Measurements from ENCODE around the gene YIPF6. TPM values are rescaled to one million over a fixed set of nuclear protein-coding genes. Genes with fewer than 3 reads are reported as not detected.
"Not testable (repeated sequence)": the region's sequence is repeated elsewhere in the genome, so short reads cannot be mapped to it uniquely, and the experiment has no call there.

YIPF6 gene
- total and polyA plus RNA-seq, 2 donors from 2014 or later: 16.2 to 41.6 TPM

DNA sequence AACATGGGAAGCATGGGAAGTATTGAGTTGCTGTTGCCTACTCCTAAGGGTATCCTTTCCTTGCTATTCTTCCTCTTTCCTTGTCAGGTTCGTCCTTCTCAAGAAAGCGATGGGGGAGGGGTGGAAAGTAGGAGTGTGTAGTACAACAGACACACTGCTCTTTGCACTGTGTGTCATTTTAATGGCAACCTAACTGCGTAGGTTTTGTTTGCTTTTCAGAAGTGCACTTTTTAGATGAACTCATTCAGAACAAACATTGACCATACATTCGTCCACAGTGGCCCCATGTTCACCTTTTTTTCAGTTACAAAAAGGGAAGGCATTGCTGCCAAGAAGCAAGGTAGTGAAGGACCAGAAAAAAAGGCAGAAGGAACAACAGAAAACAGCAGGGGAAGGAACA lies 10.2 kb upstream of the YIPF6 start:
- FAIRE-seq (no peak), DNase-seq (no peak)
- Histone ChIP-seq H3K9ac (ENCODE audit: low read length in 3 of 3) (no peak overlapping the region), H3K27ac (ENCODE audit: low read depth in 2 of 2, low read length in 2 of 2) (no peak overlapping the region), H3K9me3 (ENCODE audit: control insufficient read depth in 2 of 3, insufficient read depth in 1 of 3, low read length in 3 of 3) (no peaks in the 10 kb centered on the region), H3K4me1 (ENCODE audit: control insufficient read depth in 2 of 3, insufficient read depth in 2 of 3, low read depth in 1 of 3, low read length in 3 of 3) (no peaks in the 10 kb centered on the region), H3K4me3 (ENCODE audit: low read length in 3 of 3) (no peak overlapping the region), H3K36me3 (ENCODE audit: control insufficient read depth in 2 of 3, insufficient read depth in 3 of 3, low read length in 3 of 3) (no peaks in the 10 kb centered on the region), H3K27me3 (ENCODE audit: control insufficient read depth, insufficient read depth, low read length) (no peaks in the 10 kb centered on the region)
- intact Hi-C loops (cut with DNase I): no loop called here
- TF ChIP-seq, protein P1, sequence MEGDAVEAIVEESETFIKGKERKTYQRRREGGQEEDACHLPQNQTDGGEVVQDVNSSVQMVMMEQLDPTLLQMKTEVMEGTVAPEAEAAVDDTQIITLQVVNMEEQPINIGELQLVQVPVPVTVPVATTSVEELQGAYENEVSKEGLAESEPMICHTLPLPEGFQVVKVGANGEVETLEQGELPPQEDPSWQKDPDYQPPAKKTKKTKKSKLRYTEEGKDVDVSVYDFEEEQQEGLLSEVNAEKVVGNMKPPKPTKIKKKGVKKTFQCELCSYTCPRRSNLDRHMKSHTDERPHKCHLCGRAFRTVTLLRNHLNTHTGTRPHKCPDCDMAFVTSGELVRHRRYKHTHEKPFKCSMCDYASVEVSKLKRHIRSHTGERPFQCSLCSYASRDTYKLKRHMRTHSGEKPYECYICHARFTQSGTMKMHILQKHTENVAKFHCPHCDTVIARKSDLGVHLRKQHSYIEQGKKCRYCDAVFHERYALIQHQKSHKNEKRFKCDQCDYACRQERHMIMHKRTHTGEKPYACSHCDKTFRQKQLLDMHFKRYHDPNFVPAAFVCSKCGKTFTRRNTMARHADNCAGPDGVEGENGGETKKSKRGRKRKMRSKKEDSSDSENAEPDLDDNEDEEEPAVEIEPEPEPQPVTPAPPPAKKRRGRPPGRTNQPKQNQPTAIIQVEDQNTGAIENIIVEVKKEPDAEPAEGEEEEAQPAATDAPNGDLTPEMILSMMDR (IDR thresholded peaks at IDR 0.05; ENCODE audit: borderline replicate concordance, extremely low read depth, insufficient read depth): no peak

DNA sequence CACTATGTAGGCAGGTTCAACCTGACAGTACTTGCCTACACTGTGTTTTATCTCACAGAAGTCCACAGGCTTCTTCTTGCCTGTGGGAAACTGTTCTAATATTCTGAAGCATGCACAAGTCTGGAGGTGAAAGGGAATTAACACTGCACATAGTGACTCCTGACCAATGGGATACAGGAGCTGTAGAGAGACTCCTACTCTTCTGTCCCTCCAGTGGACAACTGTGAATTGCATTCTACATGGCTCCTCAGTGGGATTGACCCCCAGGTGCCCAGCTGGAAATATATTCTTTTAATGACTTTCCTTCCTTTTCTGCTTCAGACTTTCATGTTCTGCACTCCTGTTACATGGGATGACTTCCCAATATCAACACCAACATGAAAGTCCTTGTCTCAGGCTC lies 8.2 kb upstream of the YIPF6 start:
- FAIRE-seq (no peak), DNase-seq (peak in 2 of 5 donors; percentile 16 to 28)
- H3K27ac ChIP-seq (ENCODE audit: low read depth in 2 of 2, low read length in 2 of 2): no peak overlapping the region
- no peak overlapping the region for H3K9ac ChIP-seq (ENCODE audit: low read length in 3 of 3)
- H3K9me3 ChIP-seq (ENCODE audit: control insufficient read depth in 2 of 3, insufficient read depth in 1 of 3, low read length in 3 of 3): no peaks in the 10 kb centered on the region
- intact Hi-C loops (cut with DNase I): no loop called here
- no peaks in the 10 kb centered on the region for H3K4me1 ChIP-seq (ENCODE audit: control insufficient read depth in 2 of 3, insufficient read depth in 2 of 3, low read depth in 1 of 3, low read length in 3 of 3)
- H3K27me3 ChIP-seq (ENCODE audit: control insufficient read depth, insufficient read depth, low read length): no peaks in the 10 kb centered on the region
- no peak overlapping the region for H3K4me3 ChIP-seq (ENCODE audit: low read length in 3 of 3)
- TF ChIP-seq, protein P1 (IDR thresholded peaks at IDR 0.05; ENCODE audit: borderline replicate concordance, extremely low read depth, insufficient read depth): peak; percentile 29
- H3K36me3 ChIP-seq (ENCODE audit: control insufficient read depth in 2 of 3, insufficient read depth in 3 of 3, low read length in 3 of 3): no peaks in the 10 kb centered on the region

DNA sequence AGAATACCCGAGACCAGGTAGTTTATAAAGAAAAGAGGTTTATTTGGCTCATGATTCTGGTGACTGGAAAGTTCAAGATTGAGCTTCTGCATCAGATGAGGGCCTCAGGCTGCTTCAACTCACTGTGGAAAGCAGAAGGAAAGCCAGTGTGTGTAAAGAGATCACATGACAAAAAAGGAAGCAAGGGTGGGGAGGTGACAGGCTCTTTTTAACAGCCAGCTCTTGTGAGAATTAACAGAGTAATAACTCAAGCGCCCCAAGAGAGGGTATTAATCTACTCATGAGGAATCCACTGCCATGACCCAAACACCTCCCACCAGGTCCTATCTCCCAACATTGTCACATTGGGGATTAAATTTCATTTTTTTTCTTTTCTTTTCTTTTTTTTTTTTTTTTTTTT lies 6.3 kb upstream of the YIPF6 start:
- H3K4me1 ChIP-seq (ENCODE audit: control insufficient read depth in 2 of 3, insufficient read depth in 2 of 3, low read depth in 1 of 3, low read length in 3 of 3): no peaks in the 10 kb centered on the region
- no peak overlapping the region for H3K9ac ChIP-seq (ENCODE audit: low read length in 3 of 3)
- no peak overlapping the region for H3K27ac ChIP-seq (ENCODE audit: low read depth in 2 of 2, low read length in 2 of 2)
- no peaks in the 10 kb centered on the region for H3K36me3 ChIP-seq (ENCODE audit: control insufficient read depth in 2 of 3, insufficient read depth in 3 of 3, low read length in 3 of 3)
- H3K9me3 ChIP-seq (ENCODE audit: control insufficient read depth in 2 of 3, insufficient read depth in 1 of 3, low read length in 3 of 3): no peaks in the 10 kb centered on the region
- no peaks in the 10 kb centered on the region for H3K27me3 ChIP-seq (ENCODE audit: control insufficient read depth, insufficient read depth, low read length)
- no peak for FAIRE-seq
- DNase-seq: no peak
- TF ChIP-seq, protein P1 (IDR thresholded peaks at IDR 0.05; ENCODE audit: borderline replicate concordance, extremely low read depth, insufficient read depth): no peak
- intact Hi-C loops (cut with DNase I): no loop called here
- no peak overlapping the region for H3K4me3 ChIP-seq (ENCODE audit: low read length in 3 of 3)

DNA sequence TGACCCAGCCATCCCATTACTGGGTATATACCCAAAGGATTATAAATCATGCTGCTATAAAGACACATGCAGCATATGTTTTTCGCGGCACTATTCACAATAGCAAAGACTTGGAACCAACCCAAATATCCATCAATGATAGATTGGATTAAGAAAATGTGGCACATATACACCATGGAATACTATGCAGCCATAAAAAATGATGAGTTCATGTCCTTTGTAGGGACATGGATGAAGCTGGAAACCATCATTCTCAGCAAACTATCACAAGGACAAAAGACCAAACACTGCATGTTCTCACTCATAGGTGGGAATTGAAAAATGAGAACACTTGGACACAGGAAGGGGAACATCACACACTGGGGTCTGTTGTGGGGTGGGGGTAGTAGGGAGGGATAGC lies 5.1 kb upstream of the YIPF6 start:
- H3K36me3 ChIP-seq (ENCODE audit: control insufficient read depth in 2 of 3, insufficient read depth in 3 of 3, low read length in 3 of 3); H3K27ac ChIP-seq (ENCODE audit: low read depth in 2 of 2, low read length in 2 of 2); H3K9ac ChIP-seq (ENCODE audit: low read length in 3 of 3); H3K27me3 ChIP-seq (ENCODE audit: control insufficient read depth, insufficient read depth, low read length); H3K4me3 ChIP-seq (ENCODE audit: low read length in 3 of 3); H3K9me3 ChIP-seq (ENCODE audit: control insufficient read depth in 2 of 3, insufficient read depth in 1 of 3, low read length in 3 of 3); FAIRE-seq; DNase-seq; intact Hi-C loops (cut with DNase I); H3K4me1 ChIP-seq (ENCODE audit: control insufficient read depth in 2 of 3, insufficient read depth in 2 of 3, low read depth in 1 of 3, low read length in 3 of 3): not testable (repeated sequence)
